Mesenchymal stem cell (in vitro differentiated cells and primary cell): ENCODE measurements around the gene CRB2. TPM values are rescaled to one million over a fixed set of nuclear protein-coding genes. Genes with fewer than 3 reads are reported as not detected.

Experiments used
- small RNA-seq: library from polyadenylated mRNA; stranded (forward); fragments of <200 nt; extraction: miRNeasy Mini kit (QIAGEN cat#:217004); gene quantifications from one replicate; pipeline ENCODE3, GENCODE V24; 2013; ENCODE audit warnings: low read depth

CRB2 gene

Small RNAs within 50 kb of the gene (small RNA-seq; reads per million reads assigned to genes)
- not detected for gene MIR601
